ENCODE measurements around the gene SGO2. TPM values are rescaled to one million over a fixed set of nuclear protein-coding genes. Genes with fewer than 3 reads are reported as not detected.
"Not testable (repeated sequence)": the region's sequence is repeated elsewhere in the genome, so short reads cannot be mapped to it uniquely, and the experiment has no call there.

Gene SGO2
- polyA plus RNA-seq, 3 donors from 2014 or later, result 3.4 to 6.1 (median 4.3) TPM

- no peak for DNase-seq
- Mint-ChIP-seq H3K9me3 (peaks cover 0 to 3% (median 0%) of the 10 kb centered on the region in 6 donors), H3K27me3 (ENCODE audit: low read depth in 3 of 3) (no peaks in the 10 kb centered on the region), H3K4me3 (no peak overlapping the region), H3K36me3 (peaks cover 8 to 34% (median 23%) of the 10 kb centered on the region in 3 donors), H3K4me1 (no peaks in the 10 kb centered on the region), H3K27ac (no peak overlapping the region)
Observed at GRCh38 chr2:200538139-200538538, 12.1 kb downstream of the SGO2 start.

GRCh38 chr2:200540793-200541192 is 14.8 kb downstream of the SGO2 start:
- Mint-ChIP-seq H3K4me1 (no peaks in the 10 kb centered on the region), H3K27me3 (ENCODE audit: low read depth in 3 of 3) (no peaks in the 10 kb centered on the region), H3K27ac (no peak overlapping the region), H3K36me3 (peaks cover 13 to 54% (median 39%) of the 10 kb centered on the region in 3 donors), H3K4me3 (no peak overlapping the region), H3K9me3 (peaks cover 0 to 3% (median 0%) of the 10 kb centered on the region in 6 donors)
- DNase-seq, result no peak

- not testable (repeated sequence) for H3K4me3 Mint-ChIP-seq; DNase-seq; H3K27me3 Mint-ChIP-seq (ENCODE audit: low read depth in 3 of 3); H3K4me1 Mint-ChIP-seq; H3K27ac Mint-ChIP-seq; H3K9me3 Mint-ChIP-seq
- H3K36me3 Mint-ChIP-seq, result peaks cover 9 to 25% (median 20%) of the 10 kb centered on the region in 3 donors
Observed at GRCh38 chr2:200566596-200566995, 40.6 kb downstream of the SGO2 start.

- Mint-ChIP-seq H3K4me1 (no peaks in the 10 kb centered on the region), H3K27ac (no peak overlapping the region), H3K27me3 (ENCODE audit: low read depth in 3 of 3) (no peaks in the 10 kb centered on the region), H3K9me3 (peaks cover 0 to 3% (median 0%) of the 10 kb centered on the region in 6 donors), H3K36me3 (peaks cover 9 to 37% (median 27%) of the 10 kb centered on the region in 3 donors), H3K4me3 (no peak overlapping the region)
- DNase-seq, result no peak
Observed at GRCh38 chr2:200567932-200568331, 41.9 kb downstream of the SGO2 start.

- Mint-ChIP-seq H3K4me1 (no peaks in the 10 kb centered on the region), H3K4me3 (no peak overlapping the region), H3K27ac (peak overlapping the region in 1 of 6 donors; percentile 32), H3K9me3 (no peaks in the 10 kb centered on the region), H3K36me3 (peaks cover 0 to 29% (median 22%) of the 10 kb centered on the region in 3 donors), H3K27me3 (ENCODE audit: low read depth in 3 of 3) (peaks cover 0 to 1% (median 0%) of the 10 kb centered on the region in 3 donors)
- DNase-seq, result peak in 2 of 3 donors; percentile 5 to 29
Observed at GRCh38 chr2:200575957-200576356, 50.0 kb downstream of the SGO2 start.

- H3K4me3 Mint-ChIP-seq, result no peak overlapping the region
- H3K9me3 Mint-ChIP-seq, result no peaks in the 10 kb centered on the region
- peaks cover 0 to 22% (median 19%) of the 10 kb centered on the region in 3 donors for H3K36me3 Mint-ChIP-seq
- no peak overlapping the region for H3K27ac Mint-ChIP-seq
- DNase-seq, result no peak
- peaks cover 0 to 1% (median 0%) of the 10 kb centered on the region in 3 donors for H3K27me3 Mint-ChIP-seq (ENCODE audit: low read depth in 3 of 3)
- no peaks in the 10 kb centered on the region for H3K4me1 Mint-ChIP-seq
Observed at GRCh38 chr2:200577027-200577426, 51.0 kb downstream of the SGO2 start.

GRCh38 chr2:200578778-200579177 is 52.8 kb downstream of the SGO2 start:
- Mint-ChIP-seq H3K36me3 (peaks cover 0 to 14% (median 11%) of the 10 kb centered on the region in 3 donors), H3K4me1 (no peaks in the 10 kb centered on the region), H3K4me3 (no peak overlapping the region), H3K9me3 (no peaks in the 10 kb centered on the region), H3K27me3 (ENCODE audit: low read depth in 3 of 3) (peaks cover 0 to 1% (median 0%) of the 10 kb centered on the region in 3 donors), H3K27ac (no peak overlapping the region)
- peak in 1 of 3 donors; percentile 15 for DNase-seq

GRCh38 chr2:200584639-200585038 is 58.6 kb downstream of the SGO2 start:
- H3K27me3 Mint-ChIP-seq (ENCODE audit: low read depth in 3 of 3), result peaks cover 0 to 4% (median 4%) of the 10 kb centered on the region in 3 donors
- peaks cover 10 to 11% of the 10 kb centered on the region in 2 donors for H3K4me1 Mint-ChIP-seq
- H3K4me3 Mint-ChIP-seq, result peak overlapping the region in 1 of 5 donors; percentile 24
- H3K36me3 Mint-ChIP-seq, result peaks cover 0 to 13% (median 8%) of the 10 kb centered on the region in 3 donors
- DNase-seq, result no peak
- no peaks in the 10 kb centered on the region for H3K9me3 Mint-ChIP-seq
- no peak overlapping the region for H3K27ac Mint-ChIP-seq

GRCh38 chr2:200585340-200585729 is 59.3 kb downstream of the SGO2 start:
- Mint-ChIP-seq H3K36me3 (peaks cover 0 to 13% (median 8%) of the 10 kb centered on the region in 3 donors), H3K4me3 (peak overlapping the region; percentile 71 to 80 (median 78)), H3K4me1 (peaks cover 10 to 11% of the 10 kb centered on the region in 2 donors), H3K27me3 (ENCODE audit: low read depth in 3 of 3) (peaks cover 0 to 7% (median 5%) of the 10 kb centered on the region in 3 donors), H3K27ac (no peak overlapping the region), H3K9me3 (peaks cover 0 to under 1% (median 0%) of the 10 kb centered on the region in 6 donors)
- no peak for DNase-seq

- Mint-ChIP-seq H3K9me3 (peaks cover 0 to 2% (median 0%) of the 10 kb centered on the region in 6 donors), H3K4me1 (peaks cover 10 to 11% of the 10 kb centered on the region in 2 donors), H3K36me3 (peaks cover 0 to 13% (median 8%) of the 10 kb centered on the region in 3 donors), H3K27me3 (ENCODE audit: low read depth in 3 of 3) (peaks cover 0 to 7% (median 5%) of the 10 kb centered on the region in 3 donors), H3K27ac (no peak within 1 kb of the TSS), H3K4me3 (peak within 1 kb of the TSS; percentile 71 to 80 (median 78))
- peak; percentile 3 to 5 (median 5) for DNase-seq
Observed at GRCh38 chr2:200585730-200586643, 60.0 kb downstream of the SGO2 start, which contains the start of gene AOX1. AOX1 (plus strand) TSS chr2:200586014; CDS start chr2:200586109, 95 bp downstream.

- no peak for DNase-seq
- H3K27me3 Mint-ChIP-seq (ENCODE audit: low read depth in 3 of 3), result peaks cover 0 to 9% (median 5%) of the 10 kb centered on the region in 3 donors
- peak overlapping the region; percentile 71 to 78 (median 75) for H3K4me3 Mint-ChIP-seq
- H3K9me3 Mint-ChIP-seq, result peaks cover 0 to 2% (median 0%) of the 10 kb centered on the region in 6 donors
- H3K36me3 Mint-ChIP-seq, result peaks cover 0 to 13% (median 1%) of the 10 kb centered on the region in 3 donors
- peaks cover 10 to 11% of the 10 kb centered on the region in 2 donors for H3K4me1 Mint-ChIP-seq
- H3K27ac Mint-ChIP-seq, result no peak overlapping the region
Observed at GRCh38 chr2:200586644-200586975, 60.6 kb downstream of the SGO2 start.

GRCh38 chr2:200587007-200587616 is 61.1 kb downstream of the SGO2 start:
- H3K27ac Mint-ChIP-seq, result no peak overlapping the region
- H3K27me3 Mint-ChIP-seq (ENCODE audit: low read depth in 3 of 3), result peaks cover 0 to 9% (median 5%) of the 10 kb centered on the region in 3 donors
- DNase-seq, result no peak
- H3K9me3 Mint-ChIP-seq, result peaks cover 0 to 2% (median 0%) of the 10 kb centered on the region in 6 donors
- H3K36me3 Mint-ChIP-seq, result peaks cover 0 to 13% (median 0%) of the 10 kb centered on the region in 3 donors
- H3K4me3 Mint-ChIP-seq, result peak overlapping the region in 2 of 5 donors; percentile 25 to 36
- peaks cover 10 to 11% of the 10 kb centered on the region in 2 donors for H3K4me1 Mint-ChIP-seq

- Mint-ChIP-seq H3K4me1 (peaks cover 10 to 11% of the 10 kb centered on the region in 2 donors), H3K27me3 (ENCODE audit: low read depth in 3 of 3) (peaks cover 0 to 9% (median 8%) of the 10 kb centered on the region in 3 donors), H3K27ac (no peak overlapping the region)
Observed at GRCh38 chr2:200588076-200588678, 62.2 kb downstream of the SGO2 start.

More at GRCh38 chr2:200588076-200588678, 62.2 kb downstream of the SGO2 start:
- Mint-ChIP-seq H3K4me3 (no peak overlapping the region), H3K36me3 (peaks cover 0 to 9% (median 0%) of the 10 kb centered on the region in 3 donors), H3K9me3 (peaks cover 0 to 2% (median 0%) of the 10 kb centered on the region in 6 donors)
- DNase-seq, result no peak
